PC-9 (cell line): ENCODE results near the gene RNF157. TPM values are rescaled to one million over a fixed set of nuclear protein-coding genes. Genes with fewer than 3 reads are reported as not detected.

Experiments
- BruUV-seq: library from RNA; stranded (reverse); fragments of 400-500 nt; replicated peaks from 2 replicates; lab custom pipeline; 2021; lab: Mats Ljungman, UMichigan
- CTCF ChIA-PET: fragments of 300-600 bp; sonication (Branson Sonifier 250); formaldehyde crosslinking; loops from one replicate; lab custom pipeline; 2022; ENCODE audit warnings: antibody characterized with exemption; lab: Charles Lee
- POLR2A ChIA-PET: fragments of 300-600 bp; sonication (Branson Sonifier 250); formaldehyde crosslinking; loops from one replicate; lab custom pipeline; 2022; ENCODE audit warnings: antibody characterized with exemption; ENCODE audit not compliant: unreplicated experiment; lab: Charles Lee
- DNase-seq, 2 experiments: peaks; one replicate each; pipeline versions ENCODE4 v3.0.0 to v3.0.0-alpha.2; 2015 to 2022; ENCODE audit warnings: mixed read lengths in 1 of 2
- H2AFZ ChIP-seq: fragments of 200-600 bp; sonication (generic); 2 replicates; pipeline ENCODE4 v1.8.1; 2017; ENCODE audit warnings: antibody characterized with exemption
- H3F3A ChIP-seq: fragments of 200-600 bp; sonication (generic); 2 replicates; pipeline ENCODE4 v1.8.1; 2017; ENCODE audit warnings: antibody characterized with exemption, mild to moderate bottlenecking, low read depth; ENCODE audit not compliant: insufficient read depth
- H3K27ac ChIP-seq: fragments of 200-600 bp; sonication (generic); 2 replicates; pipeline ENCODE4 v1.6.1; 2016; ENCODE audit warnings: mixed run types
- H3K27me3 ChIP-seq: fragments of 200-600 bp; sonication (generic); 2 replicates; pipeline ENCODE4 v1.6.1; 2016; ENCODE audit warnings: low read depth, mixed run types; ENCODE audit not compliant: insufficient read depth
- H3K36me3 ChIP-seq: fragments of 200-600 bp; sonication (generic); 2 replicates; pipeline ENCODE4 v1.6.1; 2016; ENCODE audit warnings: low read depth, mixed run types
- H3K4me1 ChIP-seq: fragments of 200-600 bp; sonication (generic); replicated peaks from 2 replicates; pipeline ENCODE4 v1.6.1; 2016; ENCODE audit warnings: mixed run types; ENCODE audit not compliant: insufficient read depth
- H3K4me2 ChIP-seq: fragments of 200-600 bp; sonication (generic); 2 replicates; pipeline ENCODE4 v1.6.1; 2017; ENCODE audit warnings: mixed run types
- H3K4me3 ChIP-seq: fragments of 200-600 bp; sonication (generic); 2 replicates; pipeline ENCODE4 v1.6.1; 2016; ENCODE audit warnings: mixed run types
- H3K79me2 ChIP-seq: fragments of 200-600 bp; sonication (generic); 2 replicates; pipeline ENCODE4 v1.6.1; 2017; ENCODE audit warnings: low read depth, mixed run types
- H3K9me2 ChIP-seq: fragments of 200-600 bp; sonication (generic); 2 replicates; pipeline ENCODE4 v1.8.1; 2017; ENCODE audit warnings: mild to moderate bottlenecking; ENCODE audit not compliant: insufficient read depth
- H3K9me3 ChIP-seq: fragments of 200-600 bp; sonication (generic); 2 replicates; pipeline ENCODE4 v1.8.1; 2016; ENCODE audit warnings: low read depth; ENCODE audit not compliant: insufficient read depth
- H4K20me1 ChIP-seq: fragments of 200-600 bp; sonication (generic); 2 replicates; pipeline ENCODE4 v1.8.1; 2017; ENCODE audit not compliant: insufficient read depth
- CTCF ChIP-seq: fragments of 200-600 bp; sonication (generic); conservative IDR thresholded peaks from 2 replicates; pipeline ENCODE4 v1.6.1; 2017; ENCODE audit warnings: mixed run types, antibody characterized with exemption, mild to moderate bottlenecking, moderate library complexity
- EZH2 ChIP-seq: fragments of 200-600 bp; sonication (generic); IDR thresholded peaks from 2 replicates; pipeline ENCODE4 v1.8.0; 2017; ENCODE audit warnings: antibody characterized with exemption, low read depth
- intact Hi-C: fragments of 100-400 bp; cut with micrococcal nuclease; formaldehyde crosslinking; loops from one replicate; pipeline ENCODE4 v1.10.0; 2022; ENCODE audit not compliant: unreplicated experiment
- total RNA-seq: library from RNA; stranded (reverse); gene quantifications from 2 replicates; pipeline ENCODE4 v1.2.3, GENCODE V29; 2021

RNF157 gene
- total RNA-seq, 1 experiment from 2014 or later: 7.2 TPM

- Histone ChIP-seq H3K27ac (no peak overlapping the region), H3K4me2 (no peak overlapping the region), H3K9me3 (no peaks in the 10 kb centered on the region), H3K4me1 (peaks cover 27% of the 10 kb centered on the region), H3K27me3 (no peaks in the 10 kb centered on the region), H3K9me2 (no peaks in the 10 kb centered on the region), H3K36me3 (no peaks in the 10 kb centered on the region), H4K20me1 (no peaks in the 10 kb centered on the region), H3K79me2 (no peaks in the 10 kb centered on the region), H2AFZ (no peak overlapping the region), H3K4me3 (no peak overlapping the region), H3F3A (peaks cover 8% of the 10 kb centered on the region)
- DNase-seq: no peak
- CTCF ChIA-PET: interaction anchor here (0.5 to 1.2 kb wide), 4 partner anchors 35 to 247 kb away, joined by 3 to 9 read pairs (median 4); no protein-coding TSS in a partner anchor
- POLR2A ChIA-PET: no interaction called here
- BruUV-seq: no TSS peak
- TF ChIP-seq EZH2: no peak
- TF ChIP-seq CTCF: no peak
- intact Hi-C loops: no loop called here
These were observed 3.8 kb upstream of the RNF157 start for GRCh38 chr17:76243826-76244679.

GRCh38 chr17:76241691-76242255, 1.5 kb upstream of the RNF157 start:
- CTCF ChIA-PET: no interaction called here
- Histone ChIP-seq H3K27ac (no peak overlapping the region), H3K4me3 (peak overlapping the region; percentile 85), H4K20me1 (no peaks in the 10 kb centered on the region), H3K9me2 (no peaks in the 10 kb centered on the region), H3K79me2 (no peaks in the 10 kb centered on the region), H3K9me3 (no peaks in the 10 kb centered on the region), H3F3A (peaks cover 13% of the 10 kb centered on the region), H3K27me3 (no peaks in the 10 kb centered on the region), H3K36me3 (no peaks in the 10 kb centered on the region), H2AFZ (peak overlapping the region; percentile 90; the same call in 1 of the 2 replicates), H3K4me2 (peak overlapping the region; percentile 80), H3K4me1 (peaks cover 23% of the 10 kb centered on the region)
- no peak for DNase-seq
- POLR2A ChIA-PET: no interaction called here
- TF ChIP-seq EZH2: no peak
- TF ChIP-seq CTCF: no peak
- intact Hi-C loops: no loop called here
- no TSS peak for BruUV-seq

GRCh38 chr17:76241204-76241538, 878 bp upstream of the RNF157 start:
- Histone ChIP-seq H3K4me2 (peak overlapping the region; percentile 80), H3K79me2 (no peaks in the 10 kb centered on the region), H3K9me2 (no peaks in the 10 kb centered on the region), H3K27me3 (no peaks in the 10 kb centered on the region), H3K36me3 (no peaks in the 10 kb centered on the region), H4K20me1 (no peaks in the 10 kb centered on the region), H3K4me1 (peaks cover 17% of the 10 kb centered on the region), H3K27ac (no peak overlapping the region), H3K9me3 (no peaks in the 10 kb centered on the region), H2AFZ (peak overlapping the region; percentile 90), H3K4me3 (peak overlapping the region; percentile 85), H3F3A (peaks cover 12% of the 10 kb centered on the region)
- BruUV-seq: TSS peak; percentile 86
- DNase-seq: no peak
- POLR2A ChIA-PET: interaction anchor here (0.7 kb wide), 1 partner anchor 461 kb away, joined by 3 read pairs; no protein-coding TSS in a partner anchor
- intact Hi-C loops: no loop called here
- TF ChIP-seq CTCF: no peak
- TF ChIP-seq EZH2: no peak
- CTCF ChIA-PET: interaction anchor here (0.6 kb wide), 1 partner anchor 39 kb away, joined by 18 read pairs; no protein-coding TSS in a partner anchor
